GM11168 (cell line): ENCODE data around the gene KATNB1.
"Not testable (repeated sequence)": the region's sequence is repeated elsewhere in the genome, so short reads cannot be mapped to it uniquely, and the experiment has no call there.

Experiments used
- in situ Hi-C: fragments of 300-500 bp; cut with MboI; formaldehyde crosslinking; loops from one replicate; pipeline ENCODE4 v1.12.0; 2022; ENCODE audit warnings: low sequenced_read_pairs; ENCODE audit not compliant: unreplicated experiment

Gene KATNB1

GRCh38 chr16:57699899-57700298 is 35.7 kb upstream of the KATNB1 start:
- in situ Hi-C loops = no loop called here

- in situ Hi-C loops = no loop called here
These were observed 34.6 kb upstream of the KATNB1 start for GRCh38 chr16:57700781-57701551.

GRCh38 chr16:57701759-57702371 is 33.7 kb upstream of the KATNB1 start:
- in situ Hi-C loops = no loop called here

- in situ Hi-C loops = no loop called here
These were observed 32.1 kb upstream of the KATNB1 start for GRCh38 chr16:57703416-57704010.

- in situ Hi-C loops = no loop called here
These were observed 31.3 kb upstream of the KATNB1 start for GRCh38 chr16:57704011-57704904.

GRCh38 chr16:57704905-57705852 is 30.4 kb upstream of the KATNB1 start:
- in situ Hi-C loops = no loop called here

- in situ Hi-C loops = no loop called here
These were observed 28.9 kb upstream of the KATNB1 start for GRCh38 chr16:57706717-57707116.

- in situ Hi-C loops = no loop called here
These were observed 28.2 kb upstream of the KATNB1 start for GRCh38 chr16:57707331-57707730.

- in situ Hi-C loops = no loop called here
These were observed 27.4 kb upstream of the KATNB1 start for GRCh38 chr16:57708168-57708567.

- in situ Hi-C loops = no loop called here
These were observed 25.9 kb upstream of the KATNB1 start for GRCh38 chr16:57709663-57710062.

- in situ Hi-C loops = no loop called here
These were observed 24.2 kb upstream of the KATNB1 start for GRCh38 chr16:57711346-57711745.

GRCh38 chr16:57711993-57712392 is 23.6 kb upstream of the KATNB1 start:
- in situ Hi-C loops = no loop called here

- in situ Hi-C loops = not testable (repeated sequence)
These were observed 23.0 kb upstream of the KATNB1 start for GRCh38 chr16:57712569-57712968.

GRCh38 chr16:57713596-57713995 is 22.0 kb upstream of the KATNB1 start:
- in situ Hi-C loops = no loop called here

- in situ Hi-C loops = no loop called here
These were observed 21.5 kb upstream of the KATNB1 start for GRCh38 chr16:57714047-57714446.

GRCh38 chr16:57720142-57720575 is 15.4 kb upstream of the KATNB1 start:
- in situ Hi-C loops = no loop called here

- in situ Hi-C loops = no loop called here
These were observed 14.0 kb upstream of the KATNB1 start for GRCh38 chr16:57721356-57722209.

- in situ Hi-C loops = no loop called here
These were observed 13.4 kb upstream of the KATNB1 start for GRCh38 chr16:57722210-57722499.

- in situ Hi-C loops = no loop called here
These were observed 12.9 kb upstream of the KATNB1 start for GRCh38 chr16:57722651-57723050.
